GM12873 (cell line): ENCODE results near the gene CLDN14.

Source experiments
- CTCF ChIP-seq: IDR thresholded peaks from 2 replicates; pipeline ENCODE4 v1.5.1; 2012; ENCODE audit warnings: low read depth, mild to moderate bottlenecking, moderate library complexity, low read length, control low read depth; ENCODE audit not compliant: insufficient read depth; ENCODE audit errors: missing control alignments

CLDN14 gene, protein sequence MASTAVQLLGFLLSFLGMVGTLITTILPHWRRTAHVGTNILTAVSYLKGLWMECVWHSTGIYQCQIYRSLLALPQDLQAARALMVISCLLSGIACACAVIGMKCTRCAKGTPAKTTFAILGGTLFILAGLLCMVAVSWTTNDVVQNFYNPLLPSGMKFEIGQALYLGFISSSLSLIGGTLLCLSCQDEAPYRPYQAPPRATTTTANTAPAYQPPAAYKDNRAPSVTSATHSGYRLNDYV

GRCh38 chr21:36479415-36480402 is at the start of gene CLDN14:
Gene CLDN14 (minus strand): TSS chr21:36480122. CDS start chr21:36461695, 18,427 bp downstream.
- TF ChIP-seq CTCF = no peak

GRCh38 chr21:36528716-36529115 is 48.8 kb upstream of the CLDN14 start:
- no peak for TF ChIP-seq CTCF

- no peak for TF ChIP-seq CTCF
Measured at GRCh38 chr21:36527317-36527716, 47.4 kb upstream of the CLDN14 start.

GRCh38 chr21:36526104-36526503 is 46.2 kb upstream of the CLDN14 start:
- TF ChIP-seq CTCF = no peak

GRCh38 chr21:36524477-36524876 is 44.6 kb upstream of the CLDN14 start:
- TF ChIP-seq CTCF = no peak

- no peak for TF ChIP-seq CTCF
Measured at GRCh38 chr21:36522219-36522808, 42.4 kb upstream of the CLDN14 start.

DNA sequence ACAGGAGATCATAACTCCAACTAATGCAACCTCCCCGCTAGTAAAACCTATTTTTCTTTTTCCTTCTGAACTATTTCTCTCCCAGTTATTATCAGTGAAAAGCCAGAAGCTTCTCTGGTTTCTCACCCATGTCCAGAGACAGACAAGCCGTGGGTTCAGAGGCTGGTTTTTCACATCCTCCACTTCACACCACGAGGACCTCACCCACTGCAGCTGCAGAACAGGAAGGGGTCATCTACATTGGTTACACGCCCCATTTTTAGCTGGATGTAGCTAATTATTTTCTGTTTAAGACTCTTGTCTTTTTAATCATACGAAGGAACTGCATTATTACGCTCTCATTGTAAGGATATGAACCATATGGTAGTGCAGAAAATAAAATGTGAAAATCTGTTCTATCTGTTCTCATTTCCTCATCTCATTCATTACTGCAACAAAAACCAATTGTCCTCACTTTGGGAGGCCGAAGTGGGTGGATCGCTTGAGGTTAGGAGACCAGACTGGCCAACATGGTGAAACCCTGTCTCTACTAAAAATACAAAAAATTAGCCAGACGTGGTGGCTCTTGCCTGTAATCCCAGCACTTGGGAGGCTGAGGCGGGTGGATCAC is 39.1 kb upstream of the CLDN14 start:
- TF ChIP-seq CTCF = no peak
